ENCODE data around the gene BRD1. TPM values are rescaled to one million over a fixed set of nuclear protein-coding genes. Genes with fewer than 3 reads are reported as not detected.
A peak's percentile ranks its signal among the peaks of the same experiment; 100 is the strongest.

The BRD1 gene
- 38.7 TPM for polyA plus RNA-seq (2013, experiment 1 of 4)
- polyA plus RNA-seq (2013, experiment 2 of 4) = 46.9 TPM
- polyA plus RNA-seq (2013, experiment 3 of 4) = 34.8 TPM
- 38.7 TPM for polyA plus RNA-seq (2013, experiment 4 of 4)

GRCh38 chr22:49827853-49828598 lies at the start of gene BRD1:
Gene BRD1 (minus strand): TSS chr22:49827873. CDS start chr22:49824317, 3,556 bp downstream.
- H3K9me3 ChIP-seq (ENCODE audit: control insufficient read depth, low read length) = no peaks in the 10 kb centered on the region
- peak within 1 kb of the TSS; percentile 94 for H3K4me3 ChIP-seq (ENCODE audit: insufficient read depth, low read depth, low read length)
- peaks cover 10% of the 10 kb centered on the region for H3K4me1 ChIP-seq (ENCODE audit: control insufficient read depth, insufficient read depth, low read length)
- 23 to 25% methylated on average over 54 of the region's 54 CpGs for WGBS, 2 experiments
- no peaks in the 10 kb centered on the region for H3K27me3 ChIP-seq (ENCODE audit: control insufficient read depth, insufficient read depth, low read length, poor library complexity, severe bottlenecking)
- no peak within 1 kb of the TSS for H3K27ac ChIP-seq (ENCODE audit: insufficient read depth, low read depth, low read length, poor library complexity, severe bottlenecking)
- peaks cover 13% of the 10 kb centered on the region for H3K36me3 ChIP-seq (ENCODE audit: control insufficient read depth, insufficient read depth, low read length)

- no peaks in the 10 kb centered on the region for H3K4me1 ChIP-seq (ENCODE audit: control insufficient read depth, insufficient read depth, low read length)
- H3K9me3 ChIP-seq (ENCODE audit: control insufficient read depth, low read length) = no peaks in the 10 kb centered on the region
- no peak overlapping the region for H3K4me3 ChIP-seq (ENCODE audit: insufficient read depth, low read depth, low read length)
- 94% methylated on average over 14 to 15 of the region's 16 CpGs for WGBS, 2 experiments
- H3K27me3 ChIP-seq (ENCODE audit: control insufficient read depth, insufficient read depth, low read length, poor library complexity, severe bottlenecking) = no peaks in the 10 kb centered on the region
- no peak overlapping the region for H3K27ac ChIP-seq (ENCODE audit: insufficient read depth, low read depth, low read length, poor library complexity, severe bottlenecking)
- peaks cover 3% of the 10 kb centered on the region for H3K36me3 ChIP-seq (ENCODE audit: control insufficient read depth, insufficient read depth, low read length)
Measured at GRCh38 chr22:49873228-49873940, 45.7 kb upstream of the BRD1 start.

GRCh38 chr22:49872347-49872746 lies 44.7 kb upstream of the BRD1 start:
- Histone ChIP-seq H3K27ac (ENCODE audit: insufficient read depth, low read depth, low read length, poor library complexity, severe bottlenecking) (no peak overlapping the region), H3K4me1 (ENCODE audit: control insufficient read depth, insufficient read depth, low read length) (no peaks in the 10 kb centered on the region), H3K27me3 (ENCODE audit: control insufficient read depth, insufficient read depth, low read length, poor library complexity, severe bottlenecking) (no peaks in the 10 kb centered on the region), H3K36me3 (ENCODE audit: control insufficient read depth, insufficient read depth, low read length) (peaks cover 6% of the 10 kb centered on the region), H3K4me3 (ENCODE audit: insufficient read depth, low read depth, low read length) (no peak overlapping the region), H3K9me3 (ENCODE audit: control insufficient read depth, low read length) (no peaks in the 10 kb centered on the region)
- WGBS, 2 experiments = 93 to 95% methylated on average over 7 of the region's 7 CpGs

GRCh38 chr22:49871482-49871881 lies 43.8 kb upstream of the BRD1 start:
- no peak overlapping the region for H3K4me3 ChIP-seq (ENCODE audit: insufficient read depth, low read depth, low read length)
- H3K4me1 ChIP-seq (ENCODE audit: control insufficient read depth, insufficient read depth, low read length) = no peaks in the 10 kb centered on the region
- H3K36me3 ChIP-seq (ENCODE audit: control insufficient read depth, insufficient read depth, low read length) = peaks cover 11% of the 10 kb centered on the region
- H3K9me3 ChIP-seq (ENCODE audit: control insufficient read depth, low read length) = no peaks in the 10 kb centered on the region
- no peak overlapping the region for H3K27ac ChIP-seq (ENCODE audit: insufficient read depth, low read depth, low read length, poor library complexity, severe bottlenecking)
- 96% methylated on average over 4 of the region's 4 CpGs for WGBS, 2 experiments
- no peaks in the 10 kb centered on the region for H3K27me3 ChIP-seq (ENCODE audit: control insufficient read depth, insufficient read depth, low read length, poor library complexity, severe bottlenecking)

GRCh38 chr22:49869845-49870712 lies 42.4 kb upstream of the BRD1 start:
- Histone ChIP-seq H3K36me3 (ENCODE audit: control insufficient read depth, insufficient read depth, low read length) (peaks cover 11% of the 10 kb centered on the region), H3K27ac (ENCODE audit: insufficient read depth, low read depth, low read length, poor library complexity, severe bottlenecking) (no peak overlapping the region), H3K9me3 (ENCODE audit: control insufficient read depth, low read length) (no peaks in the 10 kb centered on the region), H3K4me3 (ENCODE audit: insufficient read depth, low read depth, low read length) (no peak overlapping the region), H3K27me3 (ENCODE audit: control insufficient read depth, insufficient read depth, low read length, poor library complexity, severe bottlenecking) (no peaks in the 10 kb centered on the region), H3K4me1 (ENCODE audit: control insufficient read depth, insufficient read depth, low read length) (no peaks in the 10 kb centered on the region)
- 93 to 96% methylated on average over 14 of the region's 14 CpGs for WGBS, 2 experiments

GRCh38 chr22:49869086-49869830 lies 41.6 kb upstream of the BRD1 start:
- Histone ChIP-seq H3K27me3 (ENCODE audit: control insufficient read depth, insufficient read depth, low read length, poor library complexity, severe bottlenecking) (no peaks in the 10 kb centered on the region), H3K4me1 (ENCODE audit: control insufficient read depth, insufficient read depth, low read length) (no peaks in the 10 kb centered on the region), H3K27ac (ENCODE audit: insufficient read depth, low read depth, low read length, poor library complexity, severe bottlenecking) (no peak overlapping the region), H3K36me3 (ENCODE audit: control insufficient read depth, insufficient read depth, low read length) (peaks cover 11% of the 10 kb centered on the region), H3K9me3 (ENCODE audit: control insufficient read depth, low read length) (no peaks in the 10 kb centered on the region), H3K4me3 (ENCODE audit: insufficient read depth, low read depth, low read length) (no peak overlapping the region)
- WGBS, 2 experiments = 94 to 95% methylated on average over 16 to 17 of the region's 17 CpGs

GRCh38 chr22:49867303-49868265 lies 39.9 kb upstream of the BRD1 start:
- no peak overlapping the region for H3K27ac ChIP-seq (ENCODE audit: insufficient read depth, low read depth, low read length, poor library complexity, severe bottlenecking)

GRCh38 chr22:49866646-49867045 lies 39.0 kb upstream of the BRD1 start:
- Histone ChIP-seq H3K27ac (ENCODE audit: insufficient read depth, low read depth, low read length, poor library complexity, severe bottlenecking) (no peak overlapping the region), H3K4me3 (ENCODE audit: insufficient read depth, low read depth, low read length) (no peak overlapping the region), H3K9me3 (ENCODE audit: control insufficient read depth, low read length) (no peaks in the 10 kb centered on the region), H3K4me1 (ENCODE audit: control insufficient read depth, insufficient read depth, low read length) (no peaks in the 10 kb centered on the region), H3K36me3 (ENCODE audit: control insufficient read depth, insufficient read depth, low read length) (peaks cover 8% of the 10 kb centered on the region), H3K27me3 (ENCODE audit: control insufficient read depth, insufficient read depth, low read length, poor library complexity, severe bottlenecking) (no peaks in the 10 kb centered on the region)
- 89 to 92% methylated on average over 8 of the region's 8 CpGs for WGBS, 2 experiments

More at GRCh38 chr22:49867303-49868265, 39.9 kb upstream of the BRD1 start:
- Histone ChIP-seq H3K27me3 (ENCODE audit: control insufficient read depth, insufficient read depth, low read length, poor library complexity, severe bottlenecking) (no peaks in the 10 kb centered on the region), H3K4me1 (ENCODE audit: control insufficient read depth, insufficient read depth, low read length) (no peaks in the 10 kb centered on the region), H3K36me3 (ENCODE audit: control insufficient read depth, insufficient read depth, low read length) (peaks cover 8% of the 10 kb centered on the region), H3K9me3 (ENCODE audit: control insufficient read depth, low read length) (no peaks in the 10 kb centered on the region), H3K4me3 (ENCODE audit: insufficient read depth, low read depth, low read length) (no peak overlapping the region)
- 95 to 97% methylated on average over 18 of the region's 18 CpGs for WGBS, 2 experiments

GRCh38 chr22:49866134-49866533 lies 38.5 kb upstream of the BRD1 start:
- Histone ChIP-seq H3K27ac (ENCODE audit: insufficient read depth, low read depth, low read length, poor library complexity, severe bottlenecking) (no peak overlapping the region), H3K4me1 (ENCODE audit: control insufficient read depth, insufficient read depth, low read length) (no peaks in the 10 kb centered on the region), H3K9me3 (ENCODE audit: control insufficient read depth, low read length) (no peaks in the 10 kb centered on the region), H3K36me3 (ENCODE audit: control insufficient read depth, insufficient read depth, low read length) (peaks cover 8% of the 10 kb centered on the region), H3K27me3 (ENCODE audit: control insufficient read depth, insufficient read depth, low read length, poor library complexity, severe bottlenecking) (no peaks in the 10 kb centered on the region), H3K4me3 (ENCODE audit: insufficient read depth, low read depth, low read length) (no peak overlapping the region)
- 75 to 81% methylated on average over 2 of the region's 2 CpGs for WGBS, 2 experiments
